Hematopoietic multipotent progenitor cell (in vitro differentiated cells): ENCODE measurements around the gene SZT2. TPM values are rescaled to one million over a fixed set of nuclear protein-coding genes. Genes with fewer than 3 reads are reported as not detected.
"Not testable (repeated sequence)": the region's sequence is repeated elsewhere in the genome, so short reads cannot be mapped to it uniquely, and the experiment has no call there.

Source experiments
- DNase-seq, 3 donors: peaks; one replicate each; pipeline ENCODE4 v3.0.0-alpha.2; 2011 to 2015; ENCODE audit warnings: low read depth in 2 of 3, low spot score in 2 of 3
- small RNA-seq: library from RNA; depleted of rRNA; stranded (forward); fragments of <200 nt; gene quantifications from one replicate; pipeline ENCODE3, GENCODE V24; 2012
- total RNA-seq: library from RNA; depleted of rRNA; stranded (reverse); fragments of >200 nt; gene quantifications from one replicate; pipeline ENCODE4 v1.2.3, GENCODE V29; 2012

SZT2 gene
- total RNA-seq, 1 donor, result 47.7 TPM

GRCh38 chr1:43477716-43478115 lies 88.0 kb downstream of the SZT2 start:
- no peak for DNase-seq

GRCh38 chr1:43479414-43479813 lies 89.7 kb downstream of the SZT2 start:
- DNase-seq, result no peak

- DNase-seq, result no peak
Measured at GRCh38 chr1:43481491-43481890, 91.8 kb downstream of the SZT2 start.

- DNase-seq, result no peak
Measured at GRCh38 chr1:43482215-43482614, 92.5 kb downstream of the SZT2 start.

- no peak for DNase-seq
Measured at GRCh38 chr1:43484367-43484766, 94.7 kb downstream of the SZT2 start.

GRCh38 chr1:43488165-43488564 lies 98.5 kb downstream of the SZT2 start:
- DNase-seq, result no peak

- no peak for DNase-seq
Measured at GRCh38 chr1:43491061-43491460, 101.4 kb downstream of the SZT2 start.

- no peak for DNase-seq
Measured at GRCh38 chr1:43492826-43493225, 103.1 kb downstream of the SZT2 start.

GRCh38 chr1:43493661-43494450 lies 104.2 kb downstream of the SZT2 start:
- DNase-seq, result no peak

GRCh38 chr1:43495204-43495603 lies 105.5 kb downstream of the SZT2 start:
- DNase-seq, result no peak

- DNase-seq, result no peak
Measured at GRCh38 chr1:43499898-43500297, 110.2 kb downstream of the SZT2 start.

- DNase-seq, result not testable (repeated sequence)
Measured at GRCh38 chr1:43501806-43502205, 112.1 kb downstream of the SZT2 start.

- no peak for DNase-seq
Measured at GRCh38 chr1:43503534-43503933, 113.8 kb downstream of the SZT2 start.

Small RNAs within 50 kb of the gene (small RNA-seq; reads per million reads assigned to genes)
- gene MIR6735, result not detected

Other genes starting within 250 kb of the SZT2 start
- 33.1 TPM for gene EBNA1BP2, start 217.6 kb upstream of the SZT2 start, total RNA-seq
- gene CFAP57, start 217.6 kb upstream of the SZT2 start, total RNA-seq, result under 0.01 TPM
- 8.3 TPM for gene TMEM125, start 119.9 kb upstream of the SZT2 start, total RNA-seq
- under 0.01 TPM for gene C1orf210, start 104.3 kb upstream of the SZT2 start, total RNA-seq
- 47.7 TPM for gene TIE1, start 88.9 kb upstream of the SZT2 start, total RNA-seq
- gene MPL, start 52.1 kb upstream of the SZT2 start, total RNA-seq, result 39.6 TPM
- gene CDC20, start 30.9 kb upstream of the SZT2 start, total RNA-seq, result 9.4 TPM
- 75.7 TPM for gene ELOVL1, start 21.9 kb upstream of the SZT2 start, total RNA-seq
- 21.3 TPM for gene MED8, start 99 bp upstream of the SZT2 start, total RNA-seq
- 21.0 TPM for gene HYI, start 64.0 kb downstream of the SZT2 start, total RNA-seq
- gene PTPRF, start 141.0 kb downstream of the SZT2 start, total RNA-seq, result 1.9 TPM